SK-N-DZ (cell line): ENCODE results near the gene MELTF.
A peak's percentile ranks its signal among the peaks of the same experiment; 100 is the strongest.

Experiments used
- DNase-seq: peaks from one replicate; pipeline ENCODE4 v3.0.0-alpha.2; 2015; ENCODE audit warnings: low spot score

Gene MELTF

GRCh38 chr3:196994056-196994455 lies 35.6 kb downstream of the MELTF start:
- no peak for DNase-seq

- no peak for DNase-seq
Measured at GRCh38 chr3:196992461-196993065, 37.1 kb downstream of the MELTF start.

DNA sequence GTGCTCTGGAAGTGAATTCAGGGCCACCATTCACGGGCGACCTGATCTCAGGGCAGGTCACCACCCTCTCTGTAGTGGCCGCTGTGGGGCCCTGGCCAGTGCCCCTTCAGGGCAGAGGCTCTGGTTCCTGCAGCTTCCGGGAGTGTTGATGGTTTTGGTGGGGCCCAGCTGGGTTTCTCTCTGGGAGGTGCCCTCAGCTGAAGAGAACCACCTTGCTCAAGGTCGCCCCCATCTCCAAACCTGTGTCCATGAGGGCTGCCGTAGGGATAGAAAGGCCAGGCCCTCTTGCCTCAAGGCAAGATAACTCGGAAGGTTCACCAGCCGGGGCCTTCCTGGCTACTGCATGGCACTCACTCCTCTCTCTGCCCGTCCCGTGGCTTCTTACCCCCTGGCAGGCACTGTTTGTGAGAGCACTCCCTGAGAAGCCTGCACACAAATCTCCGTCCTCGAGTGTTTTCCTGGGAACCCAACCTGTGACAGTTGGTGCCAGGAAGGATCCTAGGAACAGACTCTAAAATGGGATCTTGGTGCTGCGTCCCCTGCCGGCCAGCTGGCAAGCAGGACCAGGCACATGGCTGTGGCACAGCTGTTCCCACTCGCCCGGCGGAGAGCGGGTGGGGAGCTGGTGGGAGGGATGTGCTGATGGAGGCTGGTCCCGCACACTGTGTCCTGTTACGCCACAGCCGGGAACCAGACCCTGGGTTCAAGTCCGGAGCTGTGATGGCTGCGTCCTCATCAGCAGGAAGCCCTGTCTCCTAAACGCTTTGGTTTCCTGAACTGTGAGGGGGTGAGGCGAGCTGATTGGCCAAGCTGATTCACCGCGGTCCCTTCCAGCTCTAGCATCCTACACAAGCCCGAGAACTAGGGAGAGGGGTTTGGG lies 37.8 kb downstream of the MELTF start:
- DNase-seq = no peak

- no peak for DNase-seq
Measured at GRCh38 chr3:196990601-196991007, 39.0 kb downstream of the MELTF start.

DNA sequence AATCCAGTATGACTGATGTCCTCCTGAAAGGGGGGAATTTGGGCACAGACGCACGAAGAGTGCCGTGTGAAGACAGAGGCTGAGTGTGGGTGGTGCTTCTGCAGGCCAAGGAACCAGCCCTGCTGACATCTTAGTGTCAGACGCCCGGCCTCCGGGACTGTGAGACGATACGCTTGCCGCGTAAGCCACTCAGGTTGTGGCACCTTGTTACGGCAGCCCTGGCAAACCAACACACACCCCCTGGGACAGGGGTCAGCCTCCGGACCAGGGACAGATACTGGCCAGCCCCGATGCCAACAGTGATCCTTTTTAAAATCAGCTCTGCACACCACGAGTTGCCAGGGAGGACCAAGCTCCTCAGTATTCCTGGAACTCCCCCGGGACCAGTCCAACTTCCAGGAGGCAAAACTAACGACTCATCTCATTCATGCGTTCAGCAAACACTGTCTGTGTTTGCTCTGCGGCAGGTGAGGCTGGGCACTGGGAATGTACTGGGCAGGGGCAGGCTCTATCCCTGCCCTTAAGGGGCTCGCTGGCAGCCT lies 39.8 kb downstream of the MELTF start:
- DNase-seq = no peak

DNA sequence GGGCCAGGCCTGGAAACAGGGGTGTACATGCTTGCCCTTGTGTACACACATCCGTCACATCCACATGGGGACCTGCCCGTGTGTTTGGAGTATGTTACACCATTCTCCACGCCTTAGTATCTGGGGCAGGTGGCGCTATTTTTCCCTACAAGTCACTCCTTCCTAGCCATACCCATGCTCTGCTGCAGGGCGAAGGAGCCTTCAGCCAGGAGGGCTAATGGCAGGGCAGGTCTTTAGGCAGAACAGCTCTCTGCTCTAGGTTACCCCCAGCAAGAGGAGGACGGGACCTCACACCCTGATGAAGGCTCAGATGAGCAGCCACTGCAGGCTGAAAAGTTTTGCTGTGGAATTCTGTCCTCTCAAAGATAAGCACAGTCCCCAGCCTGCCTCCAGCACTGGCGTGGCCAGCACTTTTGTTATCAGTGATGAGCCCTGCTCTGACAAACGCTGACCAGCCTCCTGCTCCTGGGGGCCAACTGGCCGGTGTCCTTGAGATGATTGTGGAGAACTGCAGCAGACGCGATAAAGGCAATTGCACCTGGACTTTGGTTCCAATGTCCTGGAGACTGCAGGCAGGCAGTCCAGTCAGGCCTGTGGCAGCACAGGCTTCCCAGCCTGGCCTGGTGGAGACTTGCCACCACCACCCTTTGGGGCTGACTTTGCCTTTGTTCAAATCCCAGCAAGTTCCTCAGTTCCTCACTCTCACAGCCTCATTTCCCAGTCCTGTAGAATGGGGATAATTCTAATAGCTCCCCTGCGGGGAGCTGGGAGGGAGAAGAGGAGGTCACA lies 41.2 kb downstream of the MELTF start:
- DNase-seq = peak; percentile 73

- no peak for DNase-seq
Measured at GRCh38 chr3:196987022-196987421, 42.6 kb downstream of the MELTF start.

GRCh38 chr3:196985954-196986885 lies 43.4 kb downstream of the MELTF start:
- no peak for DNase-seq

DNA sequence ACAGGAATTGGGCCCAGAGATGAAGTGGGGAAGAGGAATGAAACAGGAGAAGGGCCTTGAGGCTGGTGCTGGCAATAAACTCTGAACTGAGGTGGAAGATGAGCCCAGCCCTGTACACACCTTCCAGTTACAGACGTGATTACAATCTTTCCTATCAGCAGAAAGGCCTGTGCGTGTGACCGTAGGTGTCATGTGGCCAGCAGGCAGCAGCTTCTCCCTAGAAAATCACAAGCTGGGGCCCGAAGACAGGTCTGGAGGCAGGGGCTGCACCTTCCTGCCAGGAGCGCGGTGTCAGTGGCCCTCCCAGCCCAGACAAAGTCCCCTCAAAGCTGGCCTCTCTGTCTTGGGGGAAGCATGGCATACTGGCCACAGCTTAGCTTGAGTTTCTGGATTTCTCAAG lies 44.3 kb downstream of the MELTF start:
- no peak for DNase-seq

DNA sequence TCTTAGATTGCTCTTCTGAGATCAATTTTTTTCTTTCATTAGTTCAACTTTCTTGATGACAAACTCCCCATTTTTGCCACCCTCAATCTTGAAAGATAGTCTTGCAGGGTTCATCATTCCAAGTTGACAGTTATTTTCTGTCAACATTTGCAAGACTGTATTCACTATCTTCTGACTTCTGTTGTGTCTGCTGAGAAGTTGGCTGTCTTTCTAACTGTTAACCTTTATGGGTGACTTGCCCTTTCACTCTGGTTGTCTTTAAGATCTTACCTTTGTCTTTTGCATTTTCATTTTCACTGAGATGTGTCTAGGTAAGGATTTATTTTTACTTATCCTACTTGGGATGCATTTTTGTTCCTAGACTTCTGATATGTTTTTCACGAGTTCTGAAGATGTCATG lies 46.4 kb downstream of the MELTF start:
- no peak for DNase-seq

- no peak for DNase-seq
Measured at GRCh38 chr3:196981657-196982056, 48.0 kb downstream of the MELTF start.

GRCh38 chr3:196979545-196979944 lies 50.1 kb downstream of the MELTF start:
- no peak for DNase-seq

DNA sequence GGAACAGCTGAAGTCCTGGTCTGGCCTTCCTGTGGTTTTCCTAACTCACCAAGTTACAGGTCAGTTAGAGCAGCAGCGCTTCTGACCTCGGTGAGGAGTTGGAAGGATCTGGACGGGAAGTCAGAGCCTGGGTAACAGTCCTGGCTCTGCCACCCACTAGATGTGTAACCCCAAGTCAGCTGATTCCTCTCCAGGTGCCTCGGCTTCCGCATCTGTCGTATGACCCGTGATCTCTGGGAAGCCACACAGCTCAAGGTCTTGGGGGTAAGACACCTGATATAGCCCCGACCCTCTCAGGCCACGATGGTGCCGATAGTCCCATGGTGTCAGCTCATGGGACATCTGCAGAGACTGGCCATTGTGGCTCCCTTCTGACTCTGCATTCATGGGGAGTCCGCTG lies 52.7 kb downstream of the MELTF start:
- no peak for DNase-seq

DNA sequence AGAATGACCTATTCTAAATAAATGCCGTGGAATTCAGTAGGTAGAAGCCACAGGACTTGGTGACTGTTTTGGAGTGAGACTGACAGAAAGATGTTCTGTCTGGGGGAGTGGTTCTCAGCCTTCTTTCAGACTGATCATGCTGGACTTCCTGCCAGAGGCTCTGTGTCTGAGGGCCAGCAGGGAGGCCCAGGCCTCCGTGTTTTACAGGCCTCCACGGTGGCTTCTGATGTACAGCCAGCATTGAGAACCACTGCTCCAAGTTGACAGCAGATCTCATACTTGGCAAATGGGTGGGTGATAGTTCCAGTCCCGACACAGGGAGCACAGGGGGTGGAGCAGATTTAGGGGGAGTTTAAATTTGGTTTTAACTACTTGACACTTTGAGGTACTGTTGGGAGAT lies 54.3 kb downstream of the MELTF start:
- no peak for DNase-seq

- no peak for DNase-seq
Measured at GRCh38 chr3:196974661-196975060, 55.0 kb downstream of the MELTF start.

GRCh38 chr3:196971094-196971698 lies 58.4 kb downstream of the MELTF start:
- DNase-seq = no peak

DNA sequence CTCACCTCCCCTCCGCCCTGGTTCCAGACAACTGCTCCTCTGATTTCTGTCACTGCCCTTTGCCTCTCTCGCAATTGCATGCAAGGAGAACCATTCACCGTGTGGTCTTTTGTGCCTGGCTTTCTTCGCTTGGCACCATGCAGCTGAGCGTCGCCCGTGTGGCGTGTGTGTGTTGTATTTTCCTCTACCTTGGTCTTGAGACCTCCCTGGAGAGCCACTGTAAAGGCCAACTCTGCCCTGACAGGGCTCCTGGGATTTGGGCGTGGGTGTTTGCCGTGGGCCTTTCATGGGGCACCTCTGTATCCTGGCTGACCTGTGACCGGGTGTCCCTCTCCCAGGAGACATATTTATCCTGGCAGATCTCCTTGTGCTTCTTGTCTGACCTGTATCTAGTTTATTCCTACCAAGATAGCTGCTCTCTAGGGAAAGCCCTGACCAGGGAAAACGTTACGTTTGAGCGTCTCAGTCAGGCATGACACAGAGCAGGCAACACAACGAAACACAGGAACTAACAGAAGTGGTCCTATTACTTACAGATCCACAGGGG lies 59.0 kb downstream of the MELTF start:
- DNase-seq = no peak

- DNase-seq = peak; percentile 68
Measured at GRCh38 chr3:196969660-196970546, 59.7 kb downstream of the MELTF start.

- DNase-seq = no peak
Measured at GRCh38 chr3:196969134-196969659, 60.4 kb downstream of the MELTF start.
